Activated CD8-positive, alpha-beta memory T cell treated with anti-CD3 and anti-CD28 coated beads for 1 hour (primary cell): ENCODE data around the gene KLF9.

ENCODE experiments used
- DNase-seq, 2 donors: peaks; one replicate each; pipeline ENCODE4 v3.0.0-alpha.2; 2020; ENCODE audit warnings: low read depth in 1 of 2; ENCODE audit errors: extremely low read depth in 1 of 2

The KLF9 gene

DNA sequence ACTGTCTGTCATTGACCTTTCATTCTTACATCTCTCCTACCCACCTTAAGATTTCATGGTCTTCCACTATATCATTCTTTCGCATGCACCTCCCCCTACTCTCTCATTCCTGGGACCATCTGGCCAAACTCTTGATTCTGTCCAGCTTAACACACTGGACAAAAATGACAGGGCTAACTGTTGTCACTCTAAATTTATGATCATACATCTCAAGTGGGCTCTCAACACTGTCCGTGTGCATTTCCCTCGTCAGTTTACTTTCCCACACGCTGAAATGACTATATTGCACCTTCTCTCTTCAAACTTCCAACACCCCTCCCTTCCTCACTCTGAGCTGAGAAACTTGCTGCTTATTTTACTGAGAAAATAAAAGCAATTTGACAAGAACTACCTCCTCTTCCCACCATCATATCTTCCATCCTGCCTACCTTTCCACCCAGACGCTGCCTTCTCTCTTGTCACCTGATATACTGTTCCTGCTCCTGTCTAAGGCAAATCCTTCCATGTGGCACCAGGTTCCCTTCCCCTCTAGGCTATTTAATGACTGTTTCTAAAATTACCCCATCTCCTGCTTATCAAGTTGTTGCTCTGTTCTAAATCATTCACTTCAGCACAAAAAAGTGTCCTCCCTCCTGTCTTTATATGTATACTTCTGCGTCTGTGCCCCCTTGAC is 8.1 kb upstream of the KLF9 start:
- no peak for DNase-seq

- DNase-seq, result no peak
Observed at GRCh38 chr9:70421272-70422180, 7.1 kb upstream of the KLF9 start.

GRCh38 chr9:70420441-70421271 is 6.2 kb upstream of the KLF9 start:
- no peak for DNase-seq

DNA sequence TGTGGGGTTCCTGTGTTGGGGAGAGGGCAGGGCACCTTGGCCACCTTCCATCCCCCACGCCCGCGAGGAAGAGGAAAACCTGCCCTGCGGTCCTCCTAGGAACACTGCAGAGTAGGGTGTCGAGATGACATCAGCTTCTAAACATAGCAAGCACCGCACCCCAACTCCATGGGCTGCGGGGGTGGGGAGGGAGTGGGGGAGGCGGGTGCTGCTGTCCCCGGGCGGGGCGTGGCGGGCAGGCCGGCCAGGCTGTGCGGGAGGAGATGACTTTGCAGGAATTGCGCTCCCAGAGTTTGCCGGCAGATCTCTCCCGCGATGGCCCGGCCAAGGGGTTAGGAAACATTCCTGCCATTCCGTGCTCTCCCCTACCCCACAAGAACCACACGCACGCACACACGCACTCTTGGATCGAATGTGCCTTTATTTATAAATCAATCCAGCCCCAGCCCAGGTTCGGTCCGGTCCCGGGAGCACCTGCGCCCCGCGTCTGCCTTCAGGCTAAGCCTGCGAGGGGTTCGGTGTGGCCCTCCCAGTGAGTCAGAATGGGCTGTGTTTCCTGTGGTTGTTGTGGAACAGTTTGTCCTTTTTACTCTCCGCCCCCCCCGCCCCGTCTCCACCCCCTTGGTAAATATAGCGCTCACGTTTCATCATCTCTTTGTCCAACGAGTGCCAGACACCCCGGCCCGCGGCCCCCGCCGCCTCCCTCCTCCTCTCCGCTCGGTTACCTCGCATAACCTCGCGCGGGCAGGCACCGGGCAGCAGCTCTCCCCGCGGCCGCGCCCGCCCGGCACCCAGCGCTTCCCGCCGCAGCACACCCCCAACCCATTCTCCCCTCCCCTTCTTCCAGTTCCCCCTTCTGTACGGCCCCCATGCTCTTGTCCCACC is 5.3 kb upstream of the KLF9 start:
- DNase-seq, result peak; percentile 75 to 83

- DNase-seq, result peak in 1 of 2 donors; percentile 67
Observed at GRCh38 chr9:70418822-70419555, 4.5 kb upstream of the KLF9 start.

DNA sequence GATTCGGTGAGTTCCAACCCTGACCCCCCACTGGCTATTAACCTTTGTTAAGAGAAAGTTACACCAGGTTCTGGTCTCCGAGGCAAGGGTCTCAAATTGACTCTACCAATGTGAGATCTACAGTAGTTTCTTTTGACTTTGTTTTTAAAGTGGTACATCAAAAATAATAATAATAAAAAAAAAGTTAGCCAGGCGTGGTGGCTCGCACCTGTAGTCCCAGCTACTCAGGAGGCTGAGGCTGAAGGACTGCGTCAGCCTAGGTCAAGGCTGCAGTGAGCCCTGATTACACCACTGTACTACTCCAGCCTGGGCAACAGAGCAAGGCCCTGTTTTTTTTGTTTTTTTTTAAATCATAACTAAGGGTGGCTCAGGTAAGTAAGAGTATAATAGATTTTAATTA is 1.0 kb upstream of the KLF9 start:
- DNase-seq, result no peak

DNA sequence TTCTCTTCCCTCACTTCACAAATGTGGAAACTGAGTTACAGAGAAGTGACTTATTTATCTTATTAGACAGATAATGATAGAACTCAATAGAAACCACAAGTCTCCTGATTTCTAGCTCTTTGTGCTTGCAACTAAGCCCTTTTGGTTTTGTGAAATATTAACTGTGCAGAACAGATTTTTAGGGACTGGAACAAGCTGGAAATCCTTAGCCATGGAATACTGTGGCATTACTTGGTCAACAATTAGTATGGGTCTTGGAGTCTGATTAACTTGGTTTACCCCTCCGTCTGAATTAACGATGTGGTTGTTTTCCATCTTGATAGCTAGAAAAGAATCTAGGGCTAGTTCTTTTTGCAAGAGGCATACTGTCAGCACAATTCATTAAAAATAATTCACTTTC is 584 bp upstream of the KLF9 start:
- no peak for DNase-seq

GRCh38 chr9:70413464-70413798 is 1.0 kb downstream of the KLF9 start:
- no peak for DNase-seq

DNA sequence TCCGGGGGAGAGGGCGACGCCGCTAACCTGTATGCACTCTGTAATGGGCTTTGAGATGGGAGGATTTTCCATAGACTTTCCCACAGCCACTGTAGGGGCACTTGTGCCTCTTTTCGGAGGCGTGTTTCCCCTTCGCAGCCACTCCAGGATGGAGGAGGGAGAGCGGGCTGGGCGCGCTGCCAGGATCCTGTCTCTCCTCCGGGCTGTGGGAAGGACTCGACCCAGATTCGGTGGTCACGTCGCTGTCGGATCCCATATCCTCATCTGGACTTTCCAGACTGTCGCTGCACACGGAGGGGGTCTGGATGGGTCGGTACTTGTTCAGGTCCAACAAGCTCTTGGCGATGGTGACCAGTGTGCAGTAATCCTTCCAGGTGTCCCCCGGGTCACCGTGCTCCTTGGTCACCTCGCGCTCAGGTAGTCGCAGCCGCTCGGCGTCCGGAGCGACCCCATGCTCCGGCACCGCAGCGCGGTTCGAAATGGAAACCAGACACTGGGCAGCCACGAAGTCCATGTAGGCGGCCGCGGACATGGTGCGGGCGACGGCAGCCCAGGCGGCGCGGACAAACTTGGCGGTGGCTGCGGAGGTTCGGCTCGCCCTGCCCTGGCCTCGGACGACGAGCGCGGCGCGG is 1.5 kb downstream of the KLF9 start:
- no peak for DNase-seq

- peak in 1 of 2 donors; percentile 56 for DNase-seq
Observed at GRCh38 chr9:70411930-70412831, 2.3 kb downstream of the KLF9 start.

GRCh38 chr9:70411121-70411929 is 3.1 kb downstream of the KLF9 start:
- DNase-seq, result no peak

DNA sequence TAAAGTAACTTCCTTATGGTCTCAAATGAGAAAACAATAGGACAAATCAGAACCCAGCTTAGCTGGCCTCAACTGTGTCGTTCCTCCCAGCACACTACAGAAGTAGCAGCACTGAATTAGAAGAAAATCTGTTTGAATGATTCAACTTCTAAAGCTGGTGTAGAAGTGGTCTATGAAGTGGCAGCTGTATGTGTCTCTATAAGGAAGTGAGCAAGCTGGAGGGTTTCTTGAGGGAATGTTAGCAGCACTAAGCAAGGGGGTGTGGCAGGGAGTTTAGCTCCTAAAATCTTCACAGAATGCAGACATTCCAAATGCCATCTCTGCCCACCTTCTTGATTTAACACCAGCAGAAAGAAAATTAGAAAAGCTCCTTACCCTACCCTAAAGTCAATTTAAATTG is 4.1 kb downstream of the KLF9 start:
- DNase-seq, result no peak

DNA sequence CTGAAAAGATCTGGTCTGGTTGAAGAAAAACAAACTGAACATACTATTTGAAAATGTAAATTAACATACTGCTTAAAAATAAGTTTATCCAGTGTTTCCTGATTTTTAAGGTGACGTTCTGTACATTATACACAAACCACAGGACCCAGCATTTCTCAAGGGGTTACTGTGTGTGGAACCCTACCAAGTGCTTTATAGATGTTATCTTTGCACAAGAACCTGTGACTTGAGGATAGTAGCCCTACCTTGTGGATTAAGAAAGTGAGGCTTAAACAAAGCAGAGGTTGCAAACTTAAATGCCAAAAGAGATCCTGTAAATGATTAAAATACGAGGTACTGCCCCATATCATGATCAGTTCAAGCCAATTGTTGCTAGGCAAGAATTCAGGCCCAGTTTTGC is 4.7 kb downstream of the KLF9 start:
- no peak for DNase-seq

GRCh38 chr9:70409280-70409679 is 5.2 kb downstream of the KLF9 start:
- DNase-seq, result no peak

GRCh38 chr9:70408393-70409040 is 5.9 kb downstream of the KLF9 start:
- DNase-seq, result no peak

GRCh38 chr9:70407081-70407503 is 7.4 kb downstream of the KLF9 start:
- no peak for DNase-seq

DNA sequence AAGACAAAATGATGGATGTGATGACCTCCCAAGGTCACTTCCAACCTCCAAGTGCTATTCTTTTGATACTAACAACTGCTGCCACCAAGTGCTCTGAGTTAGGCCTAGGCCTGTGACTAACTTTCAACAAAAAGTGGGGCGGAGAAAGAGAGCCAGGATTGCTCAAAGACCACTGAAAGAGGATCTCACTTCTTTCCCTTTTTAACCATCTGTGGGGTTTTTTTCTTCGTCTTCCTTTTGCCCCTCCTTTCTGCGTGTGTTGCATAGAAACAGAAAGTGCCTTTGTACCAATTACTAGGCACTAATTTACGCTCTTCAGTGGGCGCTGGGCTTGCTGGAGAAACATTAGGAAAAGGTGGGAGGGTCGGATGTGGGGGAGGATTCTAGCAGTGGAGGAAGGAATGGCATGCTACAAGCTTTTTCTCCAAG is 8.0 kb downstream of the KLF9 start:
- no peak for DNase-seq
